Chondrocyte (in vitro differentiated cells): ENCODE results near the gene RRP8. TPM values are rescaled to one million over a fixed set of nuclear protein-coding genes. Genes with fewer than 3 reads are reported as not detected.

Experiments
- DNase-seq: peaks from one replicate; pipeline ENCODE4 v3.0.0; 2021; ENCODE audit warnings: mixed read lengths, low spot score
- H3K27ac Mint-ChIP-seq: one replicate; pipeline ENCODE4 v1.8.0; 2021; ENCODE audit warnings: mild to moderate bottlenecking, moderate library complexity, mixed read lengths; ENCODE audit not compliant: unreplicated experiment
- H3K27me3 Mint-ChIP-seq: 2 replicates; pipeline ENCODE4 v1.8.0; 2021; ENCODE audit warnings: low read depth, mixed read lengths
- H3K36me3 Mint-ChIP-seq: 2 replicates; pipeline ENCODE4 v1.8.0; 2021; ENCODE audit warnings: low read depth, mixed read lengths
- H3K4me1 Mint-ChIP-seq: 2 replicates; pipeline ENCODE4 v1.8.0; 2021; ENCODE audit warnings: low read depth, mild to moderate bottlenecking, mixed read lengths
- H3K4me3 Mint-ChIP-seq: one replicate; pipeline ENCODE4 v1.8.0; 2021; ENCODE audit warnings: mild to moderate bottlenecking, moderate library complexity, mixed read lengths; ENCODE audit not compliant: unreplicated experiment
- H3K9me3 Mint-ChIP-seq: 2 replicates; pipeline ENCODE4 v1.8.0; 2021; ENCODE audit warnings: low read depth, mixed read lengths
- CTCF ChIP-seq: fragments of 200-600 bp; sonication (generic); IDR thresholded peaks from 2 replicates; pipeline ENCODE4 v1.5.0; 2021; ENCODE audit warnings: antibody characterized with exemption, mild to moderate bottlenecking, moderate library complexity
- total RNA-seq: library from RNA; stranded (reverse); gene quantifications from 3 replicates; pipeline ENCODE4 v1.2.1, GENCODE V29; 2021

RRP8 gene
- total RNA-seq, 1 donor from 2014 or later: 15.7 TPM

- Mint-ChIP-seq H3K4me3 (no peak overlapping the region), H3K9me3 (no peaks in the 10 kb centered on the region), H3K27me3 (no peaks in the 10 kb centered on the region), H3K4me1 (no peaks in the 10 kb centered on the region), H3K36me3 (peaks cover 15% of the 10 kb centered on the region), H3K27ac (no peak overlapping the region)
- TF ChIP-seq CTCF: no peak
- DNase-seq: no peak
These were observed 33.1 kb upstream of the RRP8 start for GRCh38 chr11:6636480-6636879.

DNA sequence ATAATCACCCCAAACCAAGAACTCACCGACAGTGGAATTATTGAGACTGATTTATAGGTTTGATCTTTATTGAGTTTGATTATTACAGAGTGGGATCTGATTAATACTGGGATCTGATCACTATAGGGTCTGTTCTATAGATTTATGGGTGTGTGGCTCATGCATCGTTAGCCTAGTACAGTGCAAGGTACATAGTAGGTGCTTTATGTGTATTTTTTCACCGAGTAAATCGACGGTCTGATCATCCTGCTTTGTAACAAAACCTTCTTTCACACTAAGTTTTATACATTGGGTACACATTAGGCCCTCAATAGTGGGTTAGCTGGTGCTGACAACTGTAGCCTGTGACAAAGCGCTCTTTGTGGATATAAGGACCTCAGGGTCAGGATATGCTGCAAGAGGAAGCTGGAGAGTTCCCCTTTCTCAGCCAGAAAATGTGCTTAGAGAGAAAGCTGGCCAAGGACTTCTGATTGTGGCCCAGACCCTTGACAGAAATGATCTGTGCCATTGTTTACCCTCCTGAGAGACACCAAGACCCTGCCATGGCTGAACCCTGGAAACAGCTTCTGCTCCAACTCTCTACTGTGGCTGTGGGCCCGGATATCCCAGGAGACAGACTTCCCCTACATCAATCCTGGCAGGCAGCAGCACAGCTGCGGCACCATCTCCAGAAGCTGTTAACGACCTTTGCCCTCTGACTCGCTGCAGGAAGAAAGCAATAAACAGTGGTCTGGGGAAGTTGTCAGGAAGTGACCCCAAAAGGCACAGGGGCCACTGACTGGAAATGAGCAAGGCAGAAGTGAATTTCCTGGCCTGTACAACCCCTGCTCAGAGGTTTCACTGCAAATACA, 31.9 kb upstream of the RRP8 start:
- no peaks in the 10 kb centered on the region for H3K27me3 Mint-ChIP-seq
- no peak for TF ChIP-seq CTCF
- H3K27ac Mint-ChIP-seq: no peak overlapping the region
- no peak for DNase-seq
- H3K4me1 Mint-ChIP-seq: no peaks in the 10 kb centered on the region
- peaks cover 20% of the 10 kb centered on the region for H3K36me3 Mint-ChIP-seq
- no peaks in the 10 kb centered on the region for H3K9me3 Mint-ChIP-seq
- no peak overlapping the region for H3K4me3 Mint-ChIP-seq

- DNase-seq: no peak
- H3K27me3 Mint-ChIP-seq: no peaks in the 10 kb centered on the region
- H3K4me3 Mint-ChIP-seq: no peak overlapping the region
- no peak overlapping the region for H3K27ac Mint-ChIP-seq
- no peaks in the 10 kb centered on the region for H3K9me3 Mint-ChIP-seq
- peaks cover 18% of the 10 kb centered on the region for H3K36me3 Mint-ChIP-seq
- H3K4me1 Mint-ChIP-seq: no peaks in the 10 kb centered on the region
- TF ChIP-seq CTCF: no peak
These were observed 31.1 kb upstream of the RRP8 start for GRCh38 chr11:6634534-6634933.

GRCh38 chr11:6633422-6634408, 30.3 kb upstream of the RRP8 start:
- Mint-ChIP-seq H3K4me3 (no peak overlapping the region), H3K27me3 (no peaks in the 10 kb centered on the region), H3K27ac (no peak overlapping the region), H3K36me3 (peaks cover 19% of the 10 kb centered on the region), H3K4me1 (no peaks in the 10 kb centered on the region), H3K9me3 (no peaks in the 10 kb centered on the region)
- DNase-seq: no peak
- TF ChIP-seq CTCF: no peak
